AG09319 (cell line): ENCODE data around the gene REPIN1.

Experiments used
- DNase-seq: peaks from one replicate; pipeline ENCODE4 v3.0.0-alpha.2; 2010; ENCODE audit warnings: low read depth; ENCODE audit errors: extremely low read depth
- TF ChIP-seq, protein P1 (sequence below): IDR thresholded peaks from 2 replicates; pipeline ENCODE4 v1.5.1; 2011; ENCODE audit warnings: low read depth, mild to moderate bottlenecking, inconsistent platforms, low read length, moderate library complexity

Gene REPIN1

DNA sequence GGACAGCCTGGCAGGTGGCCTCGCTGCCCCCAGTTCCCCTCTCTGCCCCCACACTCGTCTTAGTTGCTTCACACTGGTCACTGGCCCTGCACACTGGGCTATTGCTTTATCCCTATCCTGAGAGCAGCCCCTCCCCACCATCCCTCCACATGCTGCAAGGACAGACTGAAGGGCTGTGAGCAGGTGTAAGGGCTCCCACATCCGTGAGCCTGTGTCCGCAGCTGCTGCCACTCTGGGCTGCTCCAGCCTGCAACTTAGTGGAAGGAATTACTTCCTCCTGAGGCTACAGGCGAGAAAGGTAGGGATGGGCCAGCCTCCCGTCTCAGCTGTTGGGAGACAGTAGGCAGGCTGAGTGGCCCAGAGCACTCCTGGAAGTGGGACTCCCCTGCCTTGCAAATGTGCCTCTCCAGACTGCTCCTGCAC, 31.0 kb upstream of the REPIN1 start:
- TF ChIP-seq, protein P1, sequence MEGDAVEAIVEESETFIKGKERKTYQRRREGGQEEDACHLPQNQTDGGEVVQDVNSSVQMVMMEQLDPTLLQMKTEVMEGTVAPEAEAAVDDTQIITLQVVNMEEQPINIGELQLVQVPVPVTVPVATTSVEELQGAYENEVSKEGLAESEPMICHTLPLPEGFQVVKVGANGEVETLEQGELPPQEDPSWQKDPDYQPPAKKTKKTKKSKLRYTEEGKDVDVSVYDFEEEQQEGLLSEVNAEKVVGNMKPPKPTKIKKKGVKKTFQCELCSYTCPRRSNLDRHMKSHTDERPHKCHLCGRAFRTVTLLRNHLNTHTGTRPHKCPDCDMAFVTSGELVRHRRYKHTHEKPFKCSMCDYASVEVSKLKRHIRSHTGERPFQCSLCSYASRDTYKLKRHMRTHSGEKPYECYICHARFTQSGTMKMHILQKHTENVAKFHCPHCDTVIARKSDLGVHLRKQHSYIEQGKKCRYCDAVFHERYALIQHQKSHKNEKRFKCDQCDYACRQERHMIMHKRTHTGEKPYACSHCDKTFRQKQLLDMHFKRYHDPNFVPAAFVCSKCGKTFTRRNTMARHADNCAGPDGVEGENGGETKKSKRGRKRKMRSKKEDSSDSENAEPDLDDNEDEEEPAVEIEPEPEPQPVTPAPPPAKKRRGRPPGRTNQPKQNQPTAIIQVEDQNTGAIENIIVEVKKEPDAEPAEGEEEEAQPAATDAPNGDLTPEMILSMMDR = no peak
- DNase-seq = no peak

DNA sequence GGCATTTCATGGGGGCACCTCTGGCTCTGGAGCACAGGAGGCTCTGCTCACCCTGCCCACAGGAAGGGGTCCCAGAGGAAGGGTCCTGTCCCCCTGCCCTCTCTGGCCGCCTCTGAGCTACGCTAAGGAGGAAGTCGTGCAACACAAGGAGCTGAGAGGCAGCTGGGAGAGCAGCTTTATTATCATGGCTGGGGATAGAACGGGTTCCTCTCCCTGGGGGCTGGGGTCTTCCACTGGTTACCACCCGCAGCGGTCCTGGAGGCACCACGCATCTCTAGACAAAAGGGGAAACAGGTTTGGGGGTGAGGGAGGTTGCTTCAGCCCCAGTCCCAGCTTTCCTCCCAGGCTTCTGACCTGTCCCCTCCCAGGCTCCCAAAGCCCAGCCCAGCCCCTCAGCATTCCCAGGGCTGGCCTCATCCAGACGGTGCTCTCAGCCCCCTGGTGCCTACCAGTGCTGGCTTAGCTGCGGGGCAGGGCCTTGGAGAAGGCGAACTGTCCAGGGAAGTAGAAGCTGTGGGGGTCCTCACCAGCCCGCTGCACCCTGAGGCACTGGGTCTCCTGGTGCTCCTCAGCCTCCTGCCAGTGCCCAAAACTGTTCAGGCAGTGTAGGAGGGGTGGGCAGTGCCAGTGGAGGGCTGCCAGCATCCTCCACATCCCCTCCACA, 30.3 kb upstream of the REPIN1 start:
- no peak for DNase-seq
- TF ChIP-seq, protein P1 = no peak

DNA sequence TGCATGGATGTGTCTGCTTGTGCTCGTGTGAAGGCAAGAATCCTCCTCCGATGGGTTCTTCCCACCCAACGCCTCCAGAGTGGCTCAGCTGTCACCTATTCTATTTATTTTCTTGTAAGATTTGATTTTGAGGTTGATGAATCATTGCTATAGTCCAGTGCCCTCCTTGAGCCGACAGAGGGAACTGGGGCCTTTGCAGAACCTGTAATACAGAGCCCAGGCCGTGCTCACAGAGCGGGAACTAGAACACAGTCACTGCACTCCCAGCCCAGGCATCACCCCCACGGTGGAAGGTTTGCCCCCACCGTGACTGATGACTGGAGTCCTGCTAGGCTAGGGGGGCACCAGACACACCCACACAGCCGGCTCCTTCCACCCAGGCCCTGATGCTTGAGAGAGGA, 29.2 kb upstream of the REPIN1 start:
- DNase-seq = no peak
- TF ChIP-seq, protein P1 = no peak

DNA sequence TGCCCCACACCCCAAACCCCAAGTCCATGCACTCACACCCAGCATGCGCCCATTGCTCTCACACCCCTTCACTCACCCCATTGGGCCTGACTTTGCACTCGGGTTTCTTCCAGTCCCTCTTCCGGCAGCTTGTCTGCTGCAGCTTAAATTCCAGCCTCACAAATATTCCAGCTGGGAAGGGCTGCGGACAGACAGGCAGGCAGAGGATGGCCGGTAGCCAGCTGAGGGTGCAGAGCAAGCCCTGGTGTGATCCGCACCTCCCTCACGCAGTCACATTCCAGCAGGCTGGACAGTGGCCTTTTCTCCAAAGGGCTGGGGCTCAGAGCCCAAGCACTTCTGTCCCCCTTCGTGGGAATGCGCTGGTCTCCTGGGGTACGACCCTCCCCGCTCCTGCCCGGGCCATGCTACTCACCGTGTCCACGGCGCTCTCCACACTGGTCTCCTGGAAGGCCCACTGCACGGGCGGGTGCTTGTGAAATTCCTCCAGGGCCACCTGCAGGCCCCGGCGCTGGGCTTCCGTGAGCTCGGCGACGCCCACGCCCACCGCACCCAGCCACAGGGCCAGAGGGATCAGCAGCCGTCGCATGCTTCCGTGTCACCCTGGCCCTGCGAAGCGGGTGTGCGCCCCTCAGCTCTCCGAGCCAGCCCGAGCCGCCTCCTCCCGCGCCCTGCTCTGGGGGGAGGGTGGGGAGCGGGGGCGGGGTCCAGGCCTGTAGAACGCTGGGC, 28.4 kb upstream of the REPIN1 start:
- DNase-seq = peak; percentile 32
- TF ChIP-seq, protein P1 = no peak

DNA sequence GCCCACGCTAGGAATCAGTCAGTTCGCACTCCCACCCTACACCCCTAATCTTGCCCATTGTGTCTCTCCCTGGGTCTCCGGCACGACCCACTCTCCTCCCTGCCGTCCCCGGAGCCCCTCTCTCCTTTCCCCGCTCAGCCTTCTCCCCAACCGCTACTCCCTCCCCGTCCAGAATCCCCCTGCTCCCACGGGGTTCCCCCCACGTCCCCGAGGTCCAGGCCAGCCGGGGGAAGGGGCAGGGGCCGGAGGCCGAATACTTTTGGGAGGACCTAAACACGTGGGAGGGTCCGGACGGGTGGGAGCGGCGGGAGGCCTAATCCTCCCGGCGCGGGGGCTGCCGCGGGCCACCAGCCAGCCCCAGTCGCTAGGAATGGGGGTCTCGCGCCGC, 27.8 kb upstream of the REPIN1 start:
- no peak for DNase-seq
- TF ChIP-seq, protein P1 = no peak

DNA sequence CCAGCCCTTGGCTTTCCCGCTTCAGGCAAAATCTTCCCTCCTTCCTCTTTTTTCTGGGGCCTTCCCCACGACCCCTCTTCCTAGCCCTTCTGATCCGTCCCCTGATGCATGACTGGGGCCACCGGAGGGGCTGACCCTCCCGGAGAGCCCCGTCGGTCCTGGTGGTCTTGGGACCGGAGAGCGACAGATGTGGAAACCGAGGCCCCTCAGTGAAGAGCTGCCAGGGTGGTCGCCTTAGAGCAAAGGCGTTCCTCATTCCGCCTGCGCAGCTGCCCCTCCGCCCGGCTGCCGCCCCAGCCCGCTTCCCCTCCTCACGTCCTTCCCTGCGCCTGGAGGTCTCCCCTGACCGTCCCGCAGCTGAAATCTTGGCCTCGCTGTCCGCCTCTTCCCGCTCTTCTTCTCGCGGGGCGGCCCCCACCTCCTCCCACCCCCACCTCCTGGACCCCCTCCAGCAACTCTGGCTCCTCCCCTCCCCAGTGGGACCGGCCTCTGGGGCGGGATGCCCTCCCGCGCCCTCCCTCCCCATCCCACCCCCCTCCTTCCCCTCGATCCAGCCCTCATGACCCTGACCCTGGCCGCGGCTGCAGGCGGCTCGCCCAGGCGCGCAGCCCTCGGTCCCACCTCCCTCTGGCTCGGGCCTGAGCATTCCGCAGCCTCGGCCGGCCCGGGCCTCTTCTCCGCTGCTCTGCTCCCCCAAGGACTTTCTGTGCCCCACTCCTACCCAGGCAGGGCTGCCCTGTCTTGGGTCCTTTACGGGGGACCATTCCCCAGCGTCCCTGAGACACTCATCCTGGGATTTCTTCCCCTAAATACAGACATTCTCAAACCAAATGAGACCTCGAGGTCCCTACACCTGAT, 27.1 kb upstream of the REPIN1 start, which contains the start of gene RARRES2:
Gene RARRES2 (minus strand): TSS at position 367 of the 858 bp plus-strand sequence. CDS start 1,020 bp downstream, outside the sequence.
- TF ChIP-seq, protein P1 = no peak

DNA sequence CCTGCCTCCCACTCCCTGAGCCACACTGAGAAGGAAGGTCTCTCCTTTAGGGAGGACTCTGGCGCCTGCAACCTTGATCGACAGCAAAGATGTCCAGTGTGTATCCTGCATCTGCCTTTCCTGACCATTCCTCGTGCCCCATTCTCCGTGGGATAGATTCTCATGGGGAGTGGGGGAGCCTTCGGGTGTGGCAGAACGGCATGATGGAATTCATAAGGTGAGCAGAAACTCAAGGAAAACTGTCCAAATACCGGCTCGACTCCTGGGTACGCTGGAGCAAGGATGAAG, 26.6 kb upstream of the REPIN1 start:
- DNase-seq = no peak
- TF ChIP-seq, protein P1 = no peak

More for the DNA sequence above, 27.1 kb upstream of the REPIN1 start, which contains the start of gene RARRES2:
- DNase-seq = no peak
